CD4-positive, alpha-beta T cell treated with Interleukin-4 for 4 hours (primary cell): ENCODE measurements around the gene ACIN1.

Experiments
- DNase-seq: peaks from one replicate; pipeline ENCODE4 v3.0.0-alpha.2; 2020

The ACIN1 gene, protein sequence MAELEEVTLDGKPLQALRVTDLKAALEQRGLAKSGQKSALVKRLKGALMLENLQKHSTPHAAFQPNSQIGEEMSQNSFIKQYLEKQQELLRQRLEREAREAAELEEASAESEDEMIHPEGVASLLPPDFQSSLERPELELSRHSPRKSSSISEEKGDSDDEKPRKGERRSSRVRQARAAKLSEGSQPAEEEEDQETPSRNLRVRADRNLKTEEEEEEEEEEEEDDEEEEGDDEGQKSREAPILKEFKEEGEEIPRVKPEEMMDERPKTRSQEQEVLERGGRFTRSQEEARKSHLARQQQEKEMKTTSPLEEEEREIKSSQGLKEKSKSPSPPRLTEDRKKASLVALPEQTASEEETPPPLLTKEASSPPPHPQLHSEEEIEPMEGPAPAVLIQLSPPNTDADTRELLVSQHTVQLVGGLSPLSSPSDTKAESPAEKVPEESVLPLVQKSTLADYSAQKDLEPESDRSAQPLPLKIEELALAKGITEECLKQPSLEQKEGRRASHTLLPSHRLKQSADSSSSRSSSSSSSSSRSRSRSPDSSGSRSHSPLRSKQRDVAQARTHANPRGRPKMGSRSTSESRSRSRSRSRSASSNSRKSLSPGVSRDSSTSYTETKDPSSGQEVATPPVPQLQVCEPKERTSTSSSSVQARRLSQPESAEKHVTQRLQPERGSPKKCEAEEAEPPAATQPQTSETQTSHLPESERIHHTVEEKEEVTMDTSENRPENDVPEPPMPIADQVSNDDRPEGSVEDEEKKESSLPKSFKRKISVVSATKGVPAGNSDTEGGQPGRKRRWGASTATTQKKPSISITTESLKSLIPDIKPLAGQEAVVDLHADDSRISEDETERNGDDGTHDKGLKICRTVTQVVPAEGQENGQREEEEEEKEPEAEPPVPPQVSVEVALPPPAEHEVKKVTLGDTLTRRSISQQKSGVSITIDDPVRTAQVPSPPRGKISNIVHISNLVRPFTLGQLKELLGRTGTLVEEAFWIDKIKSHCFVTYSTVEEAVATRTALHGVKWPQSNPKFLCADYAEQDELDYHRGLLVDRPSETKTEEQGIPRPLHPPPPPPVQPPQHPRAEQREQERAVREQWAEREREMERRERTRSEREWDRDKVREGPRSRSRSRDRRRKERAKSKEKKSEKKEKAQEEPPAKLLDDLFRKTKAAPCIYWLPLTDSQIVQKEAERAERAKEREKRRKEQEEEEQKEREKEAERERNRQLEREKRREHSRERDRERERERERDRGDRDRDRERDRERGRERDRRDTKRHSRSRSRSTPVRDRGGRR

DNA sequence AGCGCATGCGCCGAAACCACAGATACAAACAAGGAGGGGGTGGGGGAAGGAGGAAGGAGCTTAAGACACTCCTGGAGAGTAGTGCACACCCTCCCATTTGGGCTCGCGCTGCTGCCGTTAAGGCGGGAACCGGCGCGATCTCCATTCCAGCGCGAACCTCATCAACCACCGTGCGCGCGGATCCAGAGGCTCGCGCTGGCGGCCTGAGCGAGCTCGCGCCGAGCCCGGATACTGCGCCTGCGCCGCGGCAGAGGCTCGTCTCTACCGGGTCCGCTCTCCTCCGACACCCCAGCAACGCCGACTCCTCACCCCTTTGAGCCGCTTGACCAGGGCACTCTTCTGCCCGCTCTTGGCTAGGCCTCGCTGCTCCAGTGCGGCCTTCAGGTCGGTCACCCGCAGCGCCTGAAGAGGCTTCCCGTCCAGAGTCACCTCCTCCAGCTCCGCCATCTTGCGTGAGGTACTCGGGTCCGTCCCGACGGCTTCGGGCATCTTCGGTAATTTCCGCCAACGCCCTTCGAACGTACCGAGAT, at the start of gene ACIN1:
TSS of gene ACIN1 (minus strand) at position 471 of the 530 bp plus-strand sequence. CDS start at position 447, 24 bp downstream.
- DNase-seq, result peak; percentile 82

DNA sequence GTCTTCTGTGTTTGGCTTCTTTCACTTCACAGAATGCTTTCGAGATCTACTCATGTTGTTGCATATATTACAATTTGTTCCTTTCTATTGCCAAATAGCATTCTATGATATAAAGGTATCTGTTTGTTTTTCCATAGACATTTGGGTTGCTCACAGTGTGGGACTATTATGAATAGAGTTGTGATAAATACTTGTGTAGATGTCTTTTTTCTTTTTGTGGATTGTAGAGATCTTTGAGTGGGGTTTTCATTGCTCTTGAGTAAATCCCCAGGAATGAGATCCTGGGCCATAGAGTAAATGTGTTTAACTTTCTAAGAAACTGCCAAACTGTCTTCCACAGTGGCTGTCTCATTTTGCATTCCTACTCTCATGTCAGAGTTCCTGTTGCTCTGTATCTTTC, 49.0 kb upstream of the ACIN1 start:
- DNase-seq, result no peak

DNA sequence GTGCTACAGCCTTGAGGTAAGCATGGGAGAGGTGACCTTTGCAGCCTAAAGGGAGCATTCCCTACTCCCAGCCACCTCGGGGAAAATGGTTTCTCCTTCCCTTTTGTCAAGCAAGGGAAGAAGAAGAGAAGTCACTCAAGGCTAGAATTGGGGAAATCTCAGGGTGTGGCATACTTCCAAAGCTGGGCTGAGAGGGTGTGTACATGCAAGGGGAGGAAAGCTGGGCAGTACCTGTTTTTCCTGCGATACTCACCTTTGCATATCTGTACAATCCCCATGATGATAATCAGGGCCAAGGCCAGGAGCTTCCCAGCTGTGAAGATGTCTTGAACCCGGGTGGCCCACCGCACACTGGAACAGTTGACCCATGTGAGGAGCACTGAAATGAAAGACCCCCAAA, 47.9 kb upstream of the ACIN1 start:
- no peak for DNase-seq

DNA sequence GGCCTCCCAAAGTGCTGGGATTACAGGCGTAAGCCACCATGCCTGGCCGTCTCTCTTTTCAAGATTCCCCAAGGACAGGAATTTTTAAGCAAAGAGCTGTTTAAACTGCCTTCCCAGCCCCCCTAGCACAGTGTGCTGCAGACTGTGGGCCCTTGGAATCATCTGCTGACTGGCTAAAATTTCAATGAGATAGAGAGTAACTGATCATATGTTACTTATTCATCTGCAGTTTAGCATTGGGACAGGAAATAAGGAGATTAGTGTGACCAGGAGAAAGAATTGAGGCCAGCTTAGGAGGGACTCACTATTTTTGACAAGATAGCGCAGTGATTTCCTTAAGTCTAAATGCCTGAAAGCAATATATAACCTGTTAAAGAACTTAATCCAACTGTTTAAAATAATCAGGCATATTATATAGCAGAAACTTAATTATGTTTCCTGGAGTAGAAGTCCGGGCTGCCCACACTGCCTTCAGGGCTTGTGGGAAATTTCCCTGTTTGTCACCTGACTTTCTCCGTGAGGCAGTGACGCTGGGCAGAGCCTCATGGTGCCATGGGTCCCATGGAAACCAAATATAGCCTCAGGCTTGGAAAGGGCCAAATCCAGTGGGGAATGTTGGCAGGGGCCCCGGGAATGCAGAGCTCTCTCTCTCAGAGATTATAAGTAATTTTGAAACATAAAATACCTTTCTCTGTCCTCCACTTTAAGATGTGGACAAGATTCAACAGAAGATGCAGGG, 46.9 kb upstream of the ACIN1 start:
- no peak for DNase-seq

DNA sequence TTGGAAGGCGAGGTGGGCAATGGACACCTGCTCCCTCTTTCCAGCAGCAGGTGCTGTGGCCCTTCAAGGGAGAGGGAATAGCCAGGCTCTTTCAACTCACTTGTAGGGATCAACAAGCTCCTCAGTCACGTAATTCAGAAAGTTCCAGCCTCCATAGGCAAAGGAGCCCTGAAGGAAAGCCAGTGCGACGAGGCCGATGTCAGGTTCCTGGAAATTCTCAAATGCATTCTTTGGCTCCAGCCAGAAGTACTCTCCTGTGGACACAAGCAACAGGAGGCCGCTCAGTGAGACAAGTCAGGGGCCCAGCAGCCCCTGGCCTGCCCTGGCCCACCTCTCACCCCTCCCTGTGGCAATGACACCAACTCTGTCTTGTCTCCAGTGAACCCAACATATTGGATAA, 45.4 kb upstream of the ACIN1 start:
- DNase-seq, result no peak

DNA sequence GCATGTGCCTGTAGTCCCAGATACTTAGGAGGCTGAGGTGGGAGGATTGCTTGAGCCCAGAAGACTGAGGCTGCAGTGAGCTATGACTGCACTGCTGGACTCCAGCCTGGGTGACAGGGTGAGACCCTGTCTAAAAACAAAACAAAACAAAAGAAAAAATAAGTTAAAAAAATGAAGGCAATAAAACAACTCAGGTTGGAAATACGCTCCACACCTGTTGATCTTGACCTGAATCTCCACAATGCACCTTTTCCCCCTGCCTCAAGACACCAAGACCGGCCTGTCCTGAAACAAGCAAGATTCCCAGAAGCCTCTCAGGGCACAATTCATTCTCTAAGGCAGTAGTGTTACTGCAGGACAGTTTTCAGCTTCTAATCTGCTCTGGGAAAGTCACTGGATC, 44.9 kb upstream of the ACIN1 start:
- no peak for DNase-seq

DNA sequence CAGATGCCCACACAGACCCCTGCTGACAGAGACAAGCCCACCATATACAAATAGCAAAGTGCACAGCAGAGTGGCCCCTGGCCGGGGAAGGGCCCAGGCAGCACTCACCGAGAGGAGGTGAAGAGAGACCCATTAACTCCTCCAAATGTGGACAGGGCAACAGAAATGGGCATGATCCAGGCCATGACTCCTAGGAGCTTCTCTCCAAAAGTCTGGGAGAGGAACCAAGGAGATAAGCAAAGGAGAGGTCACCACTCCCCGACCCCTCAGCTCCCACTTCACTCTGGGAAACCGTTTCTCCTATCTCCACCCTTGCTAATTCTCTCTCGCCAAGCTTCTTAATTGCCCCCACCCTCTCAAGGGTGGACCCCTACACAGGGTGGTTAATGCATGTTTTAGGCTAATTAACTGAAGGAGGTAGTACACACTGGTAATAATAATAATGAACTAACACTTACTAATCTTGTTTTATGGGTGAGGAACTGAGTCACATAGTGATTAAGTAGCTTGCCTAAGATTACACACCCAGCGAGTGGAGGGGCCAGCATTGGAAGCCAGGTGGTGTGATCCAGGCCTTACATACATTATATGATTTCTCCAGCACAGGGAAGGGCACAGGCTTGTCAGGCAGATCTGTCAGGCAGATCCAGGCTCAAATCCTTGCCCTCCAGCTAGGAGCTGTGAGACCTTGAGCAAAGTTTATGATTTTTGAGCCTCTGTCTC, 43.0 kb upstream of the ACIN1 start:
- DNase-seq, result no peak

DNA sequence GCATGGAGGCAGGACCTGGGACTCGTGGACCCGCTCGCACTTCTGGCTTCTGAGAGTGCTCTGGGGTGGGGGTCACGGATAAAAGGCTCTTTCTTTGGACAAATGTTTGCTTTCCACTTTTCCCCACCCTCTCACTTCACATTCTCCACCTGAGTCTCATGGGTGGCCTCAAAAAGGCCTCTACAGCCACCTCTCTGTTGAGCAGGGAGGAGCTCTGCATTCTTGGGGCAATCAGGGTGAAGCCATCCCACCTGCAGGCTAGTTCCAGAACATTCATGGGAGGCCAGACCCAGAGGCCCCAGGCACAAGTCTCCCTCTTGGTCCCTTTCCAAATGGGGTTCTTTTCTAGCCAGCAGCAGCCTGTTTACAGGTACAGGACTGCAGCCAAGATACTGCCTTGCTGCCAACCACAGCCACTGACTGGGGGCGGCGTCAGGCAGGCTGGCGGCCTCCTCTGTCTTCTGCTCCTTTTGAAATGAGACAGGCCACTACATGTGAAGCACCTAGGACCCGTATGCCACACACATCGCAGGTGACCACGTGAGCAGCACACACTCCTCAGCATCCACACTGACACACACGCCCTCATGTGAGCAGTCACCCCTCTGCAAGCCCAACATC, 42.4 kb upstream of the ACIN1 start:
- no peak for DNase-seq

DNA sequence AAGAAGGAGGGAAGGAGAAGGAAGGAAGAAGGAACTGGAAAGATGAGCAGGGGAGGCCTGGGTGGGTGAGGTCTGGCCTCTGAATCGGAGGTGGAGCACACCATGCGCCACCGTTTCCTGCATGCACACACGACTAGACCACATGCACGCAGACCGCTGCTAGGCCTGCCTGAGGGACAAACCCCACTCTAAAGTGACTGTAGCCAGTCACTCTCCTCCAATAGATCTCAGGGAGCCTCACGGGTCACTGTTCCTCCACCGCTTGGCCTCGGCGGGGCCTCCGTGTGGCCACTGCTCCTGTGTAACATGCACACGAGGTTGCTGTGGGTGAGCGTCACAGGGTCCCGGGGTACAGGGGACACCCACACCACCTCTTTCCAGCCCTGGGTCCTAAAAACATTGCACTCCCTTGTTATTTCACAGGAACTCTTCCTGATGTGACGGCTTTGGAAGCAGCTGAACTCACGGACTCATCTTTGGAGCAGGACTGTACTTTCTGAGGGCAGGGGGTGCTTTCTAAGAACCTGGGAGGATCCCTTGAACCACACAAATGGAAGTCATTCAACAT, 41.7 kb upstream of the ACIN1 start:
- DNase-seq, result no peak

DNA sequence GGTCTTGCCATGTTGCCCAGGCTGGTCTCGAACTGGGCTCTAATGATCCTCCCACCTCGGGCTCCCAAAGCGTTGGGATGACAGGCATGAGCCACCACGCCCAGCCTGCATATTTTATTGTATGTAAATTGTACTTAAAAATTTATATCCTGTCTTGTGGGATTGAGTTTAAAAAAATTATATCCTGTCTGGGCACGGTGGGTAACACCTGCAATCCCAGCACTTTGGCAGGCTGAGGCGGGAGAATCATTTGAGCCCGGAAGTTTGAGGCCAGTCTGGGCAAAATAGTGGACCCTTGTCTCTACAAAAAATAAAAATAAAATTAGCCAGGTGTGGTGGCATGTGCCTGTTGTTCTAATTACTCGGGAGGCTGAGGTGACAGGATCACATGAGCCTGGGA, 38.0 kb upstream of the ACIN1 start:
- no peak for DNase-seq

DNA sequence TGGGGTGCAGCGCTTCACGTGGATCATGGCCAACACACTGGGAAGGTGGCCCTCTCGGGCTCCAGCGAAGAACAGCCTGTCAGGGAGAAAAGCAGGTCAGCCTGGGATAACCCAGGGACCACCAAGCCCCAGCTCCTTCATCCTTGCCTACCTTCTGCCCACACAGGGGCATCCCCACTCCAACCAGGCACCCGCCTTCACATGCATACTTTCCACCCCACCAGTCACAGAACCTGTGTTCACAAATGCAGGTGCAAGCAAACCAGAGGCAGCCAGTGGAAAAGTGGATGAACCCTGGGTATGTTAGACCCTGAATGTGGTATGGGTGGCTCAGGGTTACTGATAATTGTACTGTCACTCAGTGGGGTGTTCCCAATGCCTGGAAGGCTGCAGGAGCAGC, 36.5 kb upstream of the ACIN1 start:
- DNase-seq, result no peak

DNA sequence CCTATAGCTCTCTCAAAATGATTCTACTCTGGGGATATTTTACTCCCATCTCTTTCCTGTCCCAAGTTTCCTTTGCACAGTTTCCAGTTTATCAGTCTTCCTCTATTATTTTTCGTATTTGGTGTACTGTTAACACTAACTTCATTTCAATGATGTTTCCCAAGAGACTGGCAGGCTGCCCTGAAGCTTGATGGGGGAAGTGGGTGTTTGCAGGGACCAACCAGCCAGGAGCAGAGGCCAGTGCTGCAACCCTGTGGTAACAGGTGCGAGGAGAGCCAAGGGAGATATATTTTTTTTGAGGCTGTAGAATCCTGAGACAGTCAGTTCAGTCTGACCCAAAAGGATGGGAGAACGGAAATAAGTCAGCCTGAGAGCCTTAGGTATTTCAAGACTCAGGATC, 35.9 kb upstream of the ACIN1 start:
- no peak for DNase-seq

DNA sequence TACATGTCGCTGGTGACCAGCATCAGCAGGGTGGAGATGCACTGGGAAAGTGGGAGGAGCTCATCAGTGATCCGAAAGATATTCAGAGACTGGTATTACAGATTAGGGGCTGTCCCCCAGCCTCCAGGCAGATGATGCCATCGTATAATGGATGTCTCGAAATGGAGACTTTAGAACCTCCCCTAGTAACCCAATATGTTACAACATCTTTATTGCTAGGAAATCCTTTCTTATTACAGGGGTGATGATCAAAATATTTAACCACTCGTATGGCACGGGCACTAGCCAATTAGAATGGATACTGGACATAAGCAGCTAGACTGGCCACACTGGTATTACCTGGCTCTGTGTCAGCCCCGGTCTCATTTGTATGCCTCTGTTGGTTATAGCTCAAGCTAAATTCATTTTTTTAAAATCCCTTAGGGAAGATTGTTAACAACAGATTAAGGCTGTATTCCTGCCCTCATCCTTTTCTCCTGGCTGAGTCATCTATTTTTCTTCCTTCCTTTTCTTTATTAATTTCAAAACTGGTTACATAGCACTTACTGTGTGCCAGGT, 34.9 kb upstream of the ACIN1 start:
- DNase-seq, result no peak

DNA sequence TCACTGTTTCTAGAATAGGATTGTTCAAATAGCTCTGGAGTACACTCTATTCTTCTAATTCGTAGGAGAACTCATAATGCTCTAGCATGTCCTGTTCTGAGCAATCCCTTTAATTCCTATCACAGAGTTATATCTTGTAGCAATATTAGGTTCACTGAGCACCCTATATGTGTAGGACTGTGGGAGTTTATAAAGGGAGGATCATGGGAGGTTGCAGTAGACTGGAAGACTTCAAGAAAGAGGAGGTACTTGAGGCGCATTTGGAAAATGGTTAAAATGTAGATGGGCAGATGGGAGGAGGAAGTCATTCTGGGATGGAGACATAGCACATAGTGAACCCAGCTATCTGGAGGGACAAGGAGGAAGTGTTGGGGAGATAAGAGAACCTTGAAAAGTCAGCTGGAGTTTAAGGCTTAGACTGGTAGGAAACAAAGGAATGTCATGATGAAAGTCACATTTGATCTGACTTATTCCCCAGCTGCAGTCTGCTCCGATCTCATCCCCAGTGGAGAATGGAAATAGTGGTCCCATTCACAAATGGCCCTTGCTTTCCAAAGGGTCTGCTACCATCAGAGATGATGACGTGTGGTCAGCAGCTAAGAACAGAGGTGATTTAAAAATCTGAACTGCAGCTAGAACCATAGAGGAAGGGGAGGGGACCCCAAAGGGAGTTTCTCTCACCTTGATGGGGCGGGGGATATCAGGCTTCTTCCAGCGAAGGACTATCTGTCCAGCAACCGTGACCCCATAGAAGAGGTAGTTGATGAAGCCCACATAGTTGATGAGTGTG, 34.2 kb upstream of the ACIN1 start:
- no peak for DNase-seq

DNA sequence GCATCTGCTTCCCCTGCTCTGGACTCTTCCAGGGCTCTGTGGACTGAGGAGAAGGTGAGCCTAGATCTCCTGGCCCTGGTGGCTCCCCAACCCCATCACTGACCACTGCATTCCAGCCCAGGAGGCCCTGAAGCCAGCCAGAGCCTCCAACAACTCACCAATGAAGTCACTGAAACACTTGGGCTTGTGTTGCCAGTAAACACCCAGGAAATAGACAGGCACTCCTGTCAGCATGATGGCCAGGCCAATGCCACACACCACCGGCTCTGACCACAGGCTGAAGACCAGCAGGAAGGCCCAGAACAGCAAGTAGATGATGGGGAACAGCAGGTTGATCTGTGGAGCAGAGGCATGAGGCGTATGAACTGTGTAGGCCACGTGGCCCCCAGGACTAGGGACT, 32.9 kb upstream of the ACIN1 start:
- DNase-seq, result no peak

DNA sequence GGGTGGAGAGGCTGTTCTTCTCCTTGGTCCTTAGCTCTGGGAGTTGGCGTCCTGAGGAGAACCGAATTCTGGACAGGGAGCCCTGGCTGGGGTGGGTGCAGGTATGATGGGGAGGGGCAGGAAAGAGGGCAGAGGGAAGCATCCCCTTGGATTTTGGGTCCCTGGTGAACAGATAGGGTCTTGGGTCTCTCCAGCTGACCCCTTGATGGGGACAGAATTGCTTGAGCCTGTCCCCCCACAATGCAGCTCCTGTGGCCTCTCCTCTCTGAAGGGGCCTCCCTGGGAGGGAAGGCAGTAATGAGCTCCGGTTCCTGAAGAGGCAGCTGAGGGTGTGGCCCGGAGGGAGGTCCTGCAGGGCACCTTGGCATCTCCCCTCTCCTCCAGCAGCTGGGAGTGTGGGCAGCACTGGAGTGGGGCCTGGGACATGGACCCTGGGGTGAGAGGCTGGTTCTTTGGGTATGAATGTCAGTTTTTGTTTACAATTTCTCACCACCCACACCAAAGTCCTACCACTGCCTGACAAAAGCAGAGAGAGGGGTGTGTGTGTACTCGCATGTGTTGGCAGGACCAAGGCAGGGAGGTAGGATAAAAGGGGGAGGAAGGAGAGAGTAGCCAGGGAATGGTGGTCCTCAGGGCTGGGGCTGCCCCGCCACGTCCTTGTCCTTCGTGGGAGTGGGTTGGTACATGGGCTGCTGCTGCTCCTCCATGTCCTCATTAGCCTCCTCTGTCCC, 31.8 kb upstream of the ACIN1 start:
- DNase-seq, result no peak

DNA sequence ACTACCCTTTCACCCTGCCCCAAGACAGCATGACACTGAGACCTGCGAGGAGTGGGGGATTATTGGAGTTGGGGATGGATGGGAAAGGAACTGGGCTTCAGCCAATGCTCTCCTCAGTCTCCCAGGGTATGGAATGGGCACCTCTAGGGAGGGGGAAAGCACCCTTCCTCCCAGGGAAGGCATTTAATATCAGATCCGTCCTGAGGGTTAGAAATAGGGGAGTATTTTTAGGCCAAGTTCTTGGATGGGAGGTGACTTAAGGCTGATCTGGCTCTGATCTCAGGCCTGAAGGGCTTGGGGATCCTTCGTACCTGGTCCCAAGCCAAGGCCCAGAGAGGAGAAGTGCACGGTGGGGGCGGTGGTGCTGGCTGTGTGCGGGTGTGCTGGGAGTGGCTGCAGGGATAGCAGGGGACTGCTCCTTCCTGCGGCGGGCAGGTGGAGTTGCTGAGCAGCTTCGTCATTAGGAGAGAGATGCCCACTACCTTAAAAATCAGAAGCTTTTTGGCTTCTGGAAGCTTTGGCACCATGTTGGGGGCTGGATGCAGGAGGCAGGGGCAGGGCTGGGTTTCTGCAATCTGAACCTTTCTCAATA, 31.1 kb upstream of the ACIN1 start:
- no peak for DNase-seq

DNA sequence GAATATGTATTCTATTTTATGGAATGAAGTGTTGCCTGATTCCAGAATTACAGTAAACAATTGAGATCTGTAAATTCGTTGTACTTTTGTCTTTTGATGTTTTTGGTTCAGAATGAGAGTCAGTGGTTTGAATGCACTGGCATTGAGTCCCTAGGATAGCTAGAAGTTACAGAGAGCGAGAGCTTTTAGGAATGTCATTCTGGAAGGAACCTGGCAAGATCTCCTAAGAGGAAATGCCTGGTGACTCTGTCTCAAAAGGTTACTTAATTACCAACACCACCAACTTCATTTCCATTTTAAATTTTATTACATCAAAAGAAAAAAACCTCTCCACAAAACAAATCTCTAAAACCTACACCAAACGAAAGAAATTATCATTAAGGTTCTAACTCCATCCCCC, 30.1 kb upstream of the ACIN1 start:
- no peak for DNase-seq
